HL-60 (cell line): ENCODE results near the gene CLN6.

Experiments
- GABPA ChIP-seq: IDR thresholded peaks from 2 replicates; pipeline ENCODE4 v1.6.1; 2012; ENCODE audit warnings: low read depth
- POLR2AphosphoS5 ChIP-seq: IDR thresholded peaks from 2 replicates; pipeline ENCODE4 v1.6.1; 2012; ENCODE audit warnings: low read depth
- REST ChIP-seq: IDR thresholded peaks from 2 replicates; pipeline ENCODE4 v1.6.1; 2012; ENCODE audit warnings: low read depth; ENCODE audit not compliant: insufficient replicate concordance
- SPI1 ChIP-seq: IDR thresholded peaks from 2 replicates; pipeline ENCODE4 v1.6.1; 2012; ENCODE audit warnings: low read depth, mild to moderate bottlenecking, borderline replicate concordance
- TF ChIP-seq, protein P1 (sequence below): IDR thresholded peaks from one replicate; pipeline ENCODE4 v1.5.1; 2011; ENCODE audit warnings: low read length, control low read depth, inconsistent platforms; ENCODE audit not compliant: insufficient read depth

DNA sequence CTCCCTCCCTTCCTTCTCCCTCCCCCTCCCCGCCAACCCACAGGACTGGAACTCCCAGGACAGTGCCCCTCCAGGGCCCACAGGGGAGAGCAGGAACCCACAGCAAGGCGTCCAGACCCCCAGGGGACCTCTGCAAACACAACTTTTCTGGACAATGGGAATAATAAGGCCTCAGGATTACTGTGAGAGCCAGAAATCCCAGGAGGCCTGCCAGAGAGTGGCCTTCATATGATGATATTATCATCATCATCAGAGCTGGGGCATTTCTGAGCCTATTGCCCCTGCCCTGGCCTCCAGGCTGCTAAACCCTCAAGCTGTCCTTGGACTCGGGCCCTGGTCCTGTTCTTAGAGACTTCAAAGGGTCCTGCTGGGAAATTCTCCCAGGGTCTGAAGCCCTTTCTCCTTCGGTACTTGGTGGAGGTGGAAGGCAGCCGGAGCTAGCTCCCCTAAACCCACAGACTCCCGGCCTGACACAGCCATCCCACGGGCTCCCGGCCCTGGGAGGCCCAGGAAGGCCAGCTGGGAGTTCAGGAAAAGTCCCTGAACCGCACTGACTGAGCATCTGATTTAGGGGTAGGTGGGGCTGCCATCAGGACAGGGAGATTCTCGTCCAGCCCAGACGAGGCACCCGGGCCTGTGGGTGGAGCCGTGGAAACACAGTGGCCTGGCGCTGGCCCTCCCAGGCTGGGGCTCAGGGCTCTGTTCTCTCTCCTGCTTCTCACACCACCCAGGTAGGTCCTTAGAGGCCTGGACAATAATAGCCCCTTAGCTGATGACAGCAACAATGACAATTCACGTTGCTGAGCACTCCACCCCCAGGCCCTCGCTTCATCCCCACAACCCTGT lies 29.3 kb downstream of the CLN6 start:
- TF ChIP-seq, protein P1, sequence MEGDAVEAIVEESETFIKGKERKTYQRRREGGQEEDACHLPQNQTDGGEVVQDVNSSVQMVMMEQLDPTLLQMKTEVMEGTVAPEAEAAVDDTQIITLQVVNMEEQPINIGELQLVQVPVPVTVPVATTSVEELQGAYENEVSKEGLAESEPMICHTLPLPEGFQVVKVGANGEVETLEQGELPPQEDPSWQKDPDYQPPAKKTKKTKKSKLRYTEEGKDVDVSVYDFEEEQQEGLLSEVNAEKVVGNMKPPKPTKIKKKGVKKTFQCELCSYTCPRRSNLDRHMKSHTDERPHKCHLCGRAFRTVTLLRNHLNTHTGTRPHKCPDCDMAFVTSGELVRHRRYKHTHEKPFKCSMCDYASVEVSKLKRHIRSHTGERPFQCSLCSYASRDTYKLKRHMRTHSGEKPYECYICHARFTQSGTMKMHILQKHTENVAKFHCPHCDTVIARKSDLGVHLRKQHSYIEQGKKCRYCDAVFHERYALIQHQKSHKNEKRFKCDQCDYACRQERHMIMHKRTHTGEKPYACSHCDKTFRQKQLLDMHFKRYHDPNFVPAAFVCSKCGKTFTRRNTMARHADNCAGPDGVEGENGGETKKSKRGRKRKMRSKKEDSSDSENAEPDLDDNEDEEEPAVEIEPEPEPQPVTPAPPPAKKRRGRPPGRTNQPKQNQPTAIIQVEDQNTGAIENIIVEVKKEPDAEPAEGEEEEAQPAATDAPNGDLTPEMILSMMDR, result no peak
- TF ChIP-seq POLR2AphosphoS5 (no peak), REST (no peak), GABPA (no peak), SPI1 (no peak)
